Measurements from ENCODE around the gene ZNF385B. TPM values are rescaled to one million over a fixed set of nuclear protein-coding genes. Genes with fewer than 3 reads are reported as not detected.

Gene ZNF385B
- total and polyA plus RNA-seq, 7 donors = 0.35 to 5.6 (median 3.0) TPM; not detected in 1

GRCh38 chr2:179692610-179693009, 168.8 kb downstream of the ZNF385B start:
- H3K4me3 ChIP-seq = no peak overlapping the region
- no peaks in the 10 kb centered on the region for H3K4me1 ChIP-seq
- H3K27ac ChIP-seq = no peak overlapping the region
- no peaks in the 10 kb centered on the region for H3K36me3 ChIP-seq
- TF ChIP-seq POLR2AphosphoS5 (IDR thresholded peaks at IDR 0.05) (no peak), POLR2A (IDR thresholded peaks at IDR 0.05) (no peak), EP300 (IDR thresholded peaks at IDR 0.05) (no peak), CTCF (IDR thresholded peaks at IDR 0.05) (no peak)
- no peaks in the 10 kb centered on the region for H3K27me3 ChIP-seq
- WGBS, 2 donors = 81 to 83% methylated on average over 1 of the region's 1 CpG
- DNase-seq = no peak
- no peaks in the 10 kb centered on the region for H3K9me3 ChIP-seq
- intact Hi-C loops (cut with DNase I) = no loop called here

DNA sequence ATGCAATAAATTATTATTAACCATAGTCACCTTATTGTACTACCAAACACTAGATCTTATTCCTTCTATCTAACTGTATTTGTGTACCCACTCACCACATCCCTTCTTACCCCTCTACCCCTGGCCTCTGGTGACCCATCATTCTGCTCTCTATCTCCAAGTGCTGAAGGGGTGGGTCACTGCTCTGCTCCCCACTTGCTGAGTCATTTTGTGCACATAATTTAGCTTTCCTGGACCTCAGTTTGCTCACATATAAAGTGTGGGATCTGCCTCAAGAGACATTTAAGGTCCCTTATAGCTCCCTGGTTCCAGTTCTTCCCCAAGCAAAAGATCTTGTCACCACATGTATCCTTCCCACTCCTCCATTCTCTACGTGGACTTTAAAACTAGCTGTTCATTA, 169.4 kb downstream of the ZNF385B start:
- Histone ChIP-seq H3K4me1 (no peaks in the 10 kb centered on the region), H3K4me3 (no peak overlapping the region), H3K27ac (no peak overlapping the region), H3K27me3 (no peaks in the 10 kb centered on the region), H3K36me3 (no peaks in the 10 kb centered on the region), H3K9me3 (no peaks in the 10 kb centered on the region)
- TF ChIP-seq EP300 (IDR thresholded peaks at IDR 0.05) = no peak
- TF ChIP-seq POLR2A (IDR thresholded peaks at IDR 0.05) = no peak
- TF ChIP-seq POLR2AphosphoS5 (IDR thresholded peaks at IDR 0.05) = no peak
- TF ChIP-seq CTCF (IDR thresholded peaks at IDR 0.05) = no peak
- intact Hi-C loops (cut with DNase I) = no loop called here
- WGBS, 2 donors = 79 to 80% methylated on average over 1 of the region's 1 CpG
- DNase-seq = no peak

DNA sequence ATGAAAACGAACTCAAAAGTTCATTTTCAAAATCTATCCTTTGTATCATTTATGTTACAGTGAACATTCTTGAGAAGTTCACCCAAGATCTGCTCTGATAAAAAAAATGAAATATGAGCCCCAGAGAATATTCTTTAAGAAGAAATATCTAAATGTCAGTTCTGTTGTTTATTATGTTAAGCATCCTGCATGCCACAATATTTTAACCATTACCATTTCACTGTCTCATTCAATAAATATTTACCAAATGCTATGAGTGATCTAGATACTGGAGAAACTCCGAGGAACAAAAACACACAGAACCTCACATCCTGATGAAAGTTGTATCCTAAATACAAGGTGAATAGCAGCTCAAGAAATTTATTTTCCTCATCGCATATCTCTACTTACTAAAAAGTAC, 170.2 kb downstream of the ZNF385B start:
- H3K36me3 ChIP-seq = no peaks in the 10 kb centered on the region
- no peak overlapping the region for H3K27ac ChIP-seq
- TF ChIP-seq CTCF (IDR thresholded peaks at IDR 0.05) (no peak), POLR2A (IDR thresholded peaks at IDR 0.05) (no peak), POLR2AphosphoS5 (IDR thresholded peaks at IDR 0.05) (no peak)
- H3K9me3 ChIP-seq = no peaks in the 10 kb centered on the region
- WGBS, 2 donors = 77 to 78% methylated on average over 3 of the region's 3 CpGs
- intact Hi-C loops (cut with DNase I) = no loop called here
- H3K4me3 ChIP-seq = no peak overlapping the region
- H3K4me1 ChIP-seq = no peaks in the 10 kb centered on the region
- DNase-seq = no peak
- H3K27me3 ChIP-seq = no peaks in the 10 kb centered on the region

- Histone ChIP-seq H3K4me3 (no peak overlapping the region), H3K27ac (no peak overlapping the region), H3K36me3 (no peaks in the 10 kb centered on the region), H3K27me3 (no peaks in the 10 kb centered on the region), H3K4me1 (no peaks in the 10 kb centered on the region), H3K9me3 (no peaks in the 10 kb centered on the region)
- WGBS, 2 donors = 75 to 80% methylated on average over 2 of the region's 2 CpGs
- no peak for TF ChIP-seq POLR2AphosphoS5 (IDR thresholded peaks at IDR 0.05)
- TF ChIP-seq POLR2A (IDR thresholded peaks at IDR 0.05) = no peak
- no peak for TF ChIP-seq EP300 (IDR thresholded peaks at IDR 0.05)
- no peak for TF ChIP-seq CTCF (IDR thresholded peaks at IDR 0.05)
- intact Hi-C loops (cut with DNase I) = no loop called here
- DNase-seq = no peak
These were observed 174.6 kb downstream of the ZNF385B start for GRCh38 chr2:179686718-179687342.

GRCh38 chr2:179686069-179686468, 175.3 kb downstream of the ZNF385B start:
- Histone ChIP-seq H3K27ac (no peak overlapping the region), H3K36me3 (no peaks in the 10 kb centered on the region), H3K4me1 (no peaks in the 10 kb centered on the region), H3K4me3 (no peak overlapping the region), H3K9me3 (no peaks in the 10 kb centered on the region), H3K27me3 (no peaks in the 10 kb centered on the region)
- no peak for DNase-seq
- WGBS, 2 donors = 88 to 92% methylated on average over 2 of the region's 2 CpGs
- TF ChIP-seq CTCF (IDR thresholded peaks at IDR 0.05) (no peak), POLR2A (IDR thresholded peaks at IDR 0.05) (no peak), POLR2AphosphoS5 (IDR thresholded peaks at IDR 0.05) (no peak), EP300 (IDR thresholded peaks at IDR 0.05) (no peak)
- intact Hi-C loops (cut with DNase I) = no loop called here
